Measurements from ENCODE around the gene SCO1.
A peak's percentile ranks its signal among the peaks of the same experiment; 100 is the strongest.

SCO1 gene

GRCh38 chr17:10628756-10629155, 68.6 kb downstream of the SCO1 start:
- Histone ChIP-seq H3K79me2 (ENCODE audit: low read length) (no peaks in the 10 kb centered on the region), H3K9me3 (ENCODE audit: insufficient read depth, low read length) (no peaks in the 10 kb centered on the region), H3K27ac (ENCODE audit: low read length) (no peak overlapping the region), H3K36me3 (replicated peaks; ENCODE audit: low read depth, low read length) (no peaks in the 10 kb centered on the region), H3K27me3 (ENCODE audit: low read depth, low read length) (no peaks in the 10 kb centered on the region), H2AFZ (ENCODE audit: low read depth, low read length) (no peak overlapping the region), H3K4me1 (ENCODE audit: low read length) (peaks cover 6% of the 10 kb centered on the region), H3K4me3 (ENCODE audit: low read length) (no peak overlapping the region), H4K20me1 (ENCODE audit: insufficient read depth, low read length) (peaks cover 4% of the 10 kb centered on the region; the same call in 1 of the 2 replicates), H3K9ac (ENCODE audit: low read length) (no peak overlapping the region), H3K4me2 (ENCODE audit: low read length) (no peak overlapping the region)
- TF ChIP-seq EZH2phosphoT487 (IDR thresholded peaks at IDR 0.05; ENCODE audit: low read depth) (no peak), CTCF (IDR thresholded peaks at IDR 0.05; ENCODE audit: low read depth, low read length) (0 out of 2 replicates have a peak, but pooled peaks have one; percentile 21)

GRCh38 chr17:10626390-10626789, 70.9 kb downstream of the SCO1 start:
- Histone ChIP-seq H2AFZ (ENCODE audit: low read depth, low read length) (no peak overlapping the region), H3K27ac (ENCODE audit: low read length) (no peak overlapping the region), H3K9ac (ENCODE audit: low read length) (no peak overlapping the region), H3K27me3 (ENCODE audit: low read depth, low read length) (no peaks in the 10 kb centered on the region), H3K4me2 (ENCODE audit: low read length) (no peak overlapping the region), H3K36me3 (replicated peaks; ENCODE audit: low read depth, low read length) (no peaks in the 10 kb centered on the region), H4K20me1 (ENCODE audit: insufficient read depth, low read length) (no peaks in the 10 kb centered on the region), H3K4me3 (ENCODE audit: low read length) (no peak overlapping the region), H3K79me2 (ENCODE audit: low read length) (no peaks in the 10 kb centered on the region), H3K9me3 (ENCODE audit: insufficient read depth, low read length) (no peaks in the 10 kb centered on the region), H3K4me1 (ENCODE audit: low read length) (no peaks in the 10 kb centered on the region)
- TF ChIP-seq EZH2phosphoT487 (IDR thresholded peaks at IDR 0.05; ENCODE audit: low read depth), result no peak
- no peak for TF ChIP-seq CTCF (IDR thresholded peaks at IDR 0.05; ENCODE audit: low read depth, low read length)

- TF ChIP-seq EZH2phosphoT487 (IDR thresholded peaks at IDR 0.05; ENCODE audit: low read depth) (no peak), CTCF (IDR thresholded peaks at IDR 0.05; ENCODE audit: low read depth, low read length) (no peak)
- Histone ChIP-seq H3K4me2 (ENCODE audit: low read length) (no peak overlapping the region), H3K79me2 (ENCODE audit: low read length) (no peaks in the 10 kb centered on the region)
Measured at GRCh38 chr17:10624969-10625368, 72.4 kb downstream of the SCO1 start.

GRCh38 chr17:10623737-10624338, 73.5 kb downstream of the SCO1 start:
- Histone ChIP-seq H3K9me3 (ENCODE audit: insufficient read depth, low read length) (no peaks in the 10 kb centered on the region), H3K79me2 (ENCODE audit: low read length) (no peaks in the 10 kb centered on the region)

More at GRCh38 chr17:10624969-10625368, 72.4 kb downstream of the SCO1 start:
- no peak overlapping the region for H3K27ac ChIP-seq (ENCODE audit: low read length)
- no peaks in the 10 kb centered on the region for H4K20me1 ChIP-seq (ENCODE audit: insufficient read depth, low read length)
- H3K36me3 ChIP-seq (replicated peaks; ENCODE audit: low read depth, low read length), result no peaks in the 10 kb centered on the region
- no peak overlapping the region for H2AFZ ChIP-seq (ENCODE audit: low read depth, low read length)
- no peak overlapping the region for H3K9ac ChIP-seq (ENCODE audit: low read length)
- H3K4me1 ChIP-seq (ENCODE audit: low read length), result no peaks in the 10 kb centered on the region
- H3K27me3 ChIP-seq (ENCODE audit: low read depth, low read length), result no peaks in the 10 kb centered on the region
- H3K4me3 ChIP-seq (ENCODE audit: low read length), result no peak overlapping the region
- no peaks in the 10 kb centered on the region for H3K9me3 ChIP-seq (ENCODE audit: insufficient read depth, low read length)

More at GRCh38 chr17:10623737-10624338, 73.5 kb downstream of the SCO1 start:
- Histone ChIP-seq H3K9ac (ENCODE audit: low read length) (no peak overlapping the region), H3K27me3 (ENCODE audit: low read depth, low read length) (no peaks in the 10 kb centered on the region), H3K4me2 (ENCODE audit: low read length) (no peak overlapping the region), H3K4me1 (ENCODE audit: low read length) (no peaks in the 10 kb centered on the region), H3K36me3 (replicated peaks; ENCODE audit: low read depth, low read length) (no peaks in the 10 kb centered on the region), H4K20me1 (ENCODE audit: insufficient read depth, low read length) (no peaks in the 10 kb centered on the region), H3K4me3 (ENCODE audit: low read length) (no peak overlapping the region), H3K27ac (ENCODE audit: low read length) (no peak overlapping the region), H2AFZ (ENCODE audit: low read depth, low read length) (no peak overlapping the region)
- TF ChIP-seq CTCF (IDR thresholded peaks at IDR 0.05; ENCODE audit: low read depth, low read length) (no peak), EZH2phosphoT487 (IDR thresholded peaks at IDR 0.05; ENCODE audit: low read depth) (no peak)

Measured in OCI-LY3 (cell line).